CD4-positive, alpha-beta T cell (primary cell): ENCODE results near the gene B3GALNT2. TPM values are rescaled to one million over a fixed set of nuclear protein-coding genes. Genes with fewer than 3 reads are reported as not detected.

Experiments used
- ATAC-seq: fragments of 200-7000 bp; cut with Tn5 transposase; one replicate; pipeline ENCODE4 v1.10.0; 2022; ENCODE audit warnings: mild to moderate bottlenecking; ENCODE audit not compliant: poor library complexity
- CTCF ChIA-PET: fragments of 350-600 bp; sonication (Branson Sonifier 250); formaldehyde crosslinking; loops from one replicate; lab custom pipeline; 2021; ENCODE audit warnings: antibody characterized with exemption, inconsistent platforms; lab: Charles Lee
- POLR2A ChIA-PET: fragments of 350-600 bp; sonication (Branson Sonifier 250); formaldehyde crosslinking; loops from one replicate; lab custom pipeline; 2021; ENCODE audit warnings: antibody characterized with exemption, inconsistent platforms; lab: Charles Lee
- DNase-seq, 14 experiments: peaks; one replicate each; pipeline ENCODE4 v3.0.0-alpha.2; 2013 to 2020; ENCODE audit warnings: mixed read lengths in 2 of 14
- H3K27ac ChIP-seq, 2 donors: one replicate each; pipeline versions ENCODE4 v1.5.1 to v1.7.0; 2013; ENCODE audit warnings: low read length in 2 of 2, low read depth in 1 of 2, mild to moderate bottlenecking in 1 of 2
- H3K27me3 ChIP-seq, 2 experiments: 1 replicate in 1 of 2; 2 replicates in 1 of 2; pipeline versions ENCODE4 v1.6.1 to v1.7.0; 2013; ENCODE audit warnings: low read length in 2 of 2, control low read depth in 1 of 2, mild to moderate bottlenecking in 1 of 2, moderate library complexity in 1 of 2; ENCODE audit not compliant: insufficient read depth in 2 of 2, control insufficient read depth in 1 of 2
- H3K36me3 ChIP-seq: one replicate; pipeline ENCODE4 v1.6.1; 2013; ENCODE audit warnings: low read length, control low read depth; ENCODE audit not compliant: insufficient read depth
- H3K4me1 ChIP-seq: one replicate; pipeline ENCODE4 v1.6.1; 2013; ENCODE audit warnings: low read length, control low read depth; ENCODE audit not compliant: insufficient read depth
- H3K4me3 ChIP-seq: one replicate; pipeline ENCODE4 v1.5.1; 2013; ENCODE audit warnings: mild to moderate bottlenecking, low read length, moderate library complexity
- H3K9me3 ChIP-seq, 2 experiments: 1 replicate in 1 of 2; 2 replicates in 1 of 2; pipeline versions ENCODE4 v1.6.1 to v1.7.0; 2013; ENCODE audit warnings: low read length in 2 of 2, mild to moderate bottlenecking in 2 of 2, control low read depth in 1 of 2, moderate library complexity in 1 of 2; ENCODE audit not compliant: control insufficient read depth in 1 of 2, insufficient read depth in 1 of 2
- H3K27ac Mint-ChIP-seq: one replicate; pipeline ENCODE4 v1.8.0; 2020; ENCODE audit warnings: mixed read lengths
- H3K27me3 Mint-ChIP-seq: one replicate; pipeline ENCODE4 v1.8.0; 2021; ENCODE audit warnings: mixed read lengths
- H3K36me3 Mint-ChIP-seq: one replicate; pipeline ENCODE4 v1.8.0; 2021; ENCODE audit warnings: low read depth, mixed read lengths
- H3K4me1 Mint-ChIP-seq: one replicate; pipeline ENCODE4 v1.8.0; 2021; ENCODE audit warnings: low read depth, mixed read lengths
- H3K4me3 Mint-ChIP-seq: one replicate; pipeline ENCODE4 v1.8.0; 2020; ENCODE audit warnings: mild to moderate bottlenecking, mixed read lengths
- H3K9me3 Mint-ChIP-seq: one replicate; pipeline ENCODE4 v1.8.0; 2020; ENCODE audit warnings: mixed read lengths
- CTCF ChIP-seq: fragments of 200-600 bp; IDR thresholded peaks from one replicate; pipeline ENCODE4 v1.8.0; 2022; ENCODE audit warnings: antibody characterized with exemption, mild to moderate bottlenecking
- intact Hi-C, 2 experiments: fragments of 100-400 bp; cut with DNase I in 1 of 2; cut with micrococcal nuclease in 1 of 2; formaldehyde crosslinking; loops; one replicate each; pipeline versions ENCODE4 v1.15.1 to v1.9.0; 2023 to 2025; cut with DNase I, micrococcal nuclease
- total RNA-seq, 174 experiments: library from RNA in 2 of 174; stranded (reverse) in 2 of 174; gene quantifications; one replicate each; pipeline ENCODE4 v1.2.3 and lab custom pipeline; 2021 to 2026

The B3GALNT2 gene
- total RNA-seq, 2 experiments from 2014 or later, result 4.0 to 5.4 TPM

- Histone ChIP-seq H3K27ac (no peak overlapping the region), H3K27me3 (no peaks in the 10 kb centered on the region), H3K4me1 (no peaks in the 10 kb centered on the region), H3K9me3 (no peaks in the 10 kb centered on the region), H3K4me3 (no peak overlapping the region), H3K36me3 (peaks cover 19% of the 10 kb centered on the region)
- CTCF ChIA-PET, result no interaction called here
- no peak overlapping the region for H3K27ac Mint-ChIP-seq
- H3K36me3 Mint-ChIP-seq, result peaks cover 16% of the 10 kb centered on the region
- TF ChIP-seq CTCF, result no peak
- H3K4me1 Mint-ChIP-seq, result peaks cover 15% of the 10 kb centered on the region
- H3K4me3 Mint-ChIP-seq, result no peak overlapping the region
- intact Hi-C loops, result no loop called here
- POLR2A ChIA-PET, result no interaction called here
- no peaks in the 10 kb centered on the region for H3K27me3 Mint-ChIP-seq
- no peaks in the 10 kb centered on the region for H3K9me3 Mint-ChIP-seq
- DNase-seq, result no peak
- ATAC-seq, result no peak
Observed at GRCh38 chr1:235401251-235401650, 103.0 kb downstream of the B3GALNT2 start.

Other genes with a start within 250 kb of the B3GALNT2 start
- gene ARID4B, start 176.3 kb downstream of the B3GALNT2 start, total RNA-seq, result 100 to 1,000 TPM; 127 to 130 TPM
- 10 to 100 TPM; 20.6 to 20.9 TPM for gene GGPS1, start 175.9 kb downstream of the B3GALNT2 start, total RNA-seq
- gene TBCE, start 137.0 kb downstream of the B3GALNT2 start, total RNA-seq, result 1 to 10 TPM; 7.0 to 8.4 TPM
- gene GNG4, start 145.3 kb upstream of the B3GALNT2 start, total RNA-seq, result not detected